HEK293T (cell line): ENCODE results near the gene SNX8.

Source experiments
- BHLHE40 ChIP-seq: fragments of 450-650 bp; IDR thresholded peaks from 2 replicates; pipeline ENCODE4 v1.6.1; 2016; ENCODE audit warnings: mild to moderate bottlenecking, moderate library complexity, borderline replicate concordance
- CTBP1 ChIP-seq: fragments of 450-650 bp; IDR thresholded peaks from 2 replicates; pipeline ENCODE4 v1.6.1; 2016; ENCODE audit warnings: borderline replicate concordance
- ELF4 ChIP-seq: fragments of 450-650 bp; IDR thresholded peaks from 2 replicates; pipeline ENCODE4 v1.6.1; 2017; ENCODE audit warnings: antibody characterized with exemption
- FOXA1 ChIP-seq: fragments of 450-650 bp; IDR thresholded peaks from 2 replicates; pipeline ENCODE4 v1.6.1; 2016; ENCODE audit warnings: mild to moderate bottlenecking
- FOXK2 ChIP-seq: fragments of 450-650 bp; IDR thresholded peaks from 2 replicates; pipeline ENCODE4 v1.6.1; 2016; ENCODE audit warnings: mild to moderate bottlenecking
- FOXM1 ChIP-seq: fragments of 450-650 bp; IDR thresholded peaks from 2 replicates; pipeline ENCODE4 v1.6.1; 2017; ENCODE audit warnings: mild to moderate bottlenecking, borderline replicate concordance
- HDGF ChIP-seq: fragments of 450-650 bp; IDR thresholded peaks from 2 replicates; pipeline ENCODE4 v1.6.1; 2017; ENCODE audit warnings: antibody characterized with exemption, borderline replicate concordance
- L3MBTL2 ChIP-seq: fragments of 450-650 bp; conservative IDR thresholded peaks from 2 replicates; pipeline ENCODE4 v1.6.1; 2016; ENCODE audit warnings: mild to moderate bottlenecking
- SP1 ChIP-seq: fragments of 450-650 bp; IDR thresholded peaks from 2 replicates; pipeline ENCODE4 v1.6.1; 2017
- SUZ12 ChIP-seq: fragments of 450-650 bp; IDR thresholded peaks from 2 replicates; pipeline ENCODE4 v1.6.1; 2016; ENCODE audit warnings: mild to moderate bottlenecking
- TARDBP ChIP-seq: fragments of 450-650 bp; IDR thresholded peaks from 2 replicates; pipeline ENCODE4 v1.6.1; 2016
- ZNF384 ChIP-seq: fragments of 450-650 bp; IDR thresholded peaks from 2 replicates; pipeline ENCODE4 v1.6.1; 2016

- TF ChIP-seq FOXK2: no peak
- no peak for TF ChIP-seq FOXM1
- TF ChIP-seq L3MBTL2: no peak
- no peak for TF ChIP-seq SP1
- no peak for TF ChIP-seq SUZ12
- TF ChIP-seq ELF4: no peak
- no peak for TF ChIP-seq FOXA1
- TF ChIP-seq BHLHE40: no peak
- TF ChIP-seq TARDBP: no peak
- TF ChIP-seq CTBP1: no peak
- TF ChIP-seq HDGF: no peak
- no peak for TF ChIP-seq ZNF384
Measured at GRCh38 chr7:2276107-2276506, 38.1 kb downstream of the SNX8 start.
